SK-N-SH (cell line): ENCODE data around the gene PNMA1.

ENCODE experiments used
- EZH2phosphoT487 ChIP-seq: fragments of 200-600 bp; sonication (generic); IDR thresholded peaks from 2 replicates; pipeline ENCODE4 v1.6.1; 2017; ENCODE audit warnings: low read depth, mixed run types, mild to moderate bottlenecking, antibody characterized with exemption, moderate library complexity, borderline replicate concordance
- MEF2A ChIP-seq: IDR thresholded peaks from 2 replicates; pipeline ENCODE4 v1.4.0; 2012; ENCODE audit warnings: low read depth, borderline replicate concordance
- MXI1 ChIP-seq: IDR thresholded peaks from 2 replicates; pipeline ENCODE4 v1.6.1; 2012; ENCODE audit warnings: mild to moderate bottlenecking, low read depth, low read length, improper control_type of control experiment
- NRF1 ChIP-seq: IDR thresholded peaks from 2 replicates; pipeline ENCODE4 v1.6.1; 2012; ENCODE audit warnings: low read depth, mild to moderate bottlenecking, low read length
- POLR2AphosphoS5 ChIP-seq: IDR thresholded peaks from 2 replicates; pipeline ENCODE4 v1.6.1; 2012; ENCODE audit warnings: low read depth, low read length
- RXRA ChIP-seq: IDR thresholded peaks from 2 replicates; pipeline ENCODE4 v1.4.0; 2012; ENCODE audit warnings: low read depth, mild to moderate bottlenecking, borderline replicate concordance
- TF ChIP-seq, protein P1 (sequence below): IDR thresholded peaks from 2 replicates; pipeline ENCODE4 v1.6.1; 2012; ENCODE audit warnings: mild to moderate bottlenecking, low read depth, low read length, moderate library complexity
- TF ChIP-seq, protein P2 (sequence below): fragments of 200-600 bp; sonication (generic); IDR thresholded peaks from 2 replicates; pipeline ENCODE4 v1.6.1; 2017; ENCODE audit warnings: antibody characterized with exemption, mild to moderate bottlenecking, moderate library complexity

DNA sequence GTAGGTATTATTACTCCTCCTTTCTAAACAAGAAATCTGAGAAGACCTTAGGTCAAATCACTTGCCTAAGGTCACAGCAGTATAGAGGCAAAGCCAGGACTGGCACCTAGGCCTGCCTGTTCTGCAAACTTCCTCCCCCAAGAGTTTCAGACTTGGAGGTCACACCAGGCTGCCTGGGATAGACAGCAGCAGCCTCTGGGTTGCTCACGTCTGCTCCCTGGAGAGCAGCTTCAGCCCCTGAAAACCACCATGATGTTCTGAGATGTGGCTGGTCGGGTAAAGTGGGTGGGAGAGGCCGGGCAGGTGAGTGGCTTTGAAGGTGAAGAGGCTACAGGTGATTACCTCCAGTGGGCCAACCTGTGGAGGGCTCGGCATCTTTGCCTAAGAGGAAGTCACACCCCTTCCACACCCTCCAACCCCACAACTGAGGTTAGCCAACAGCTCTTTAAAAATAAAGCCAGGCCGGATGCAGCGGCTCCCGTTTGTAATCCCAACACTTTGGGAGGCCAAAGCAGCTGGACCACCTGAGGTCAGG, 37.0 kb upstream of the PNMA1 start:
- TF ChIP-seq MXI1 (no peak), RXRA (no peak), NRF1 (no peak), MEF2A (no peak), POLR2AphosphoS5 (no peak), EZH2phosphoT487 (no peak)
- TF ChIP-seq, protein P1, sequence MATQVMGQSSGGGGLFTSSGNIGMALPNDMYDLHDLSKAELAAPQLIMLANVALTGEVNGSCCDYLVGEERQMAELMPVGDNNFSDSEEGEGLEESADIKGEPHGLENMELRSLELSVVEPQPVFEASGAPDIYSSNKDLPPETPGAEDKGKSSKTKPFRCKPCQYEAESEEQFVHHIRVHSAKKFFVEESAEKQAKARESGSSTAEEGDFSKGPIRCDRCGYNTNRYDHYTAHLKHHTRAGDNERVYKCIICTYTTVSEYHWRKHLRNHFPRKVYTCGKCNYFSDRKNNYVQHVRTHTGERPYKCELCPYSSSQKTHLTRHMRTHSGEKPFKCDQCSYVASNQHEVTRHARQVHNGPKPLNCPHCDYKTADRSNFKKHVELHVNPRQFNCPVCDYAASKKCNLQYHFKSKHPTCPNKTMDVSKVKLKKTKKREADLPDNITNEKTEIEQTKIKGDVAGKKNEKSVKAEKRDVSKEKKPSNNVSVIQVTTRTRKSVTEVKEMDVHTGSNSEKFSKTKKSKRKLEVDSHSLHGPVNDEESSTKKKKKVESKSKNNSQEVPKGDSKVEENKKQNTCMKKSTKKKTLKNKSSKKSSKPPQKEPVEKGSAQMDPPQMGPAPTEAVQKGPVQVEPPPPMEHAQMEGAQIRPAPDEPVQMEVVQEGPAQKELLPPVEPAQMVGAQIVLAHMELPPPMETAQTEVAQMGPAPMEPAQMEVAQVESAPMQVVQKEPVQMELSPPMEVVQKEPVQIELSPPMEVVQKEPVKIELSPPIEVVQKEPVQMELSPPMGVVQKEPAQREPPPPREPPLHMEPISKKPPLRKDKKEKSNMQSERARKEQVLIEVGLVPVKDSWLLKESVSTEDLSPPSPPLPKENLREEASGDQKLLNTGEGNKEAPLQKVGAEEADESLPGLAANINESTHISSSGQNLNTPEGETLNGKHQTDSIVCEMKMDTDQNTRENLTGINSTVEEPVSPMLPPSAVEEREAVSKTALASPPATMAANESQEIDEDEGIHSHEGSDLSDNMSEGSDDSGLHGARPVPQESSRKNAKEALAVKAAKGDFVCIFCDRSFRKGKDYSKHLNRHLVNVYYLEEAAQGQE = no peak
- TF ChIP-seq, protein P2, sequence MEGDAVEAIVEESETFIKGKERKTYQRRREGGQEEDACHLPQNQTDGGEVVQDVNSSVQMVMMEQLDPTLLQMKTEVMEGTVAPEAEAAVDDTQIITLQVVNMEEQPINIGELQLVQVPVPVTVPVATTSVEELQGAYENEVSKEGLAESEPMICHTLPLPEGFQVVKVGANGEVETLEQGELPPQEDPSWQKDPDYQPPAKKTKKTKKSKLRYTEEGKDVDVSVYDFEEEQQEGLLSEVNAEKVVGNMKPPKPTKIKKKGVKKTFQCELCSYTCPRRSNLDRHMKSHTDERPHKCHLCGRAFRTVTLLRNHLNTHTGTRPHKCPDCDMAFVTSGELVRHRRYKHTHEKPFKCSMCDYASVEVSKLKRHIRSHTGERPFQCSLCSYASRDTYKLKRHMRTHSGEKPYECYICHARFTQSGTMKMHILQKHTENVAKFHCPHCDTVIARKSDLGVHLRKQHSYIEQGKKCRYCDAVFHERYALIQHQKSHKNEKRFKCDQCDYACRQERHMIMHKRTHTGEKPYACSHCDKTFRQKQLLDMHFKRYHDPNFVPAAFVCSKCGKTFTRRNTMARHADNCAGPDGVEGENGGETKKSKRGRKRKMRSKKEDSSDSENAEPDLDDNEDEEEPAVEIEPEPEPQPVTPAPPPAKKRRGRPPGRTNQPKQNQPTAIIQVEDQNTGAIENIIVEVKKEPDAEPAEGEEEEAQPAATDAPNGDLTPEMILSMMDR = no peak
